Lung (tissue), 12 donors: Measurements from ENCODE around the gene FFAR3. TPM values are rescaled to one million over a fixed set of nuclear protein-coding genes. Genes with fewer than 3 reads are reported as not detected.
"Not testable (repeated sequence)": the region's sequence is repeated elsewhere in the genome, so short reads cannot be mapped to it uniquely, and the experiment has no call there.

Source experiments
- ATAC-seq: fragments of 200-7000 bp; cut with Tn5 transposase; one replicate; pipeline ENCODE4 v1.9.1; 2020; ENCODE audit warnings: moderate number of reproducible peaks; ENCODE audit not compliant: insufficient read depth, low FRiP score
- DNase-seq, 3 donors: peaks; one replicate each; pipeline ENCODE4 v3.0.0-alpha.2; 2013 to 2017
- H3K27ac ChIP-seq, 2 donors: one replicate each; pipeline ENCODE4 v1.5.1; 2013; ENCODE audit warnings: mild to moderate bottlenecking in 2 of 2, moderate library complexity in 2 of 2, control low read depth in 1 of 2, inconsistent platforms in 1 of 2, low read depth in 1 of 2, low read length in 1 of 2
- H3K27me3 ChIP-seq, 3 donors: one replicate each; pipeline ENCODE4 v1.5.1; 2013; ENCODE audit warnings: low read length in 2 of 3; ENCODE audit not compliant: control insufficient read depth in 3 of 3, insufficient read depth in 3 of 3
- H3K36me3 ChIP-seq, 4 donors: one replicate each; pipeline ENCODE4 v1.5.1; 2013; ENCODE audit warnings: low read length in 4 of 4, mild to moderate bottlenecking in 1 of 4, moderate library complexity in 1 of 4; ENCODE audit not compliant: control insufficient read depth in 4 of 4, insufficient read depth in 4 of 4
- H3K4me1 ChIP-seq, 5 donors: one replicate each; pipeline ENCODE4 v1.5.1; 2013; ENCODE audit warnings: low read length in 5 of 5, mild to moderate bottlenecking in 2 of 5, moderate library complexity in 1 of 5; ENCODE audit not compliant: control insufficient read depth in 5 of 5, insufficient read depth in 5 of 5
- H3K4me3 ChIP-seq: one replicate; pipeline ENCODE4 v1.5.1; 2013; ENCODE audit warnings: mild to moderate bottlenecking, control low read depth, moderate library complexity
- H3K9ac ChIP-seq, 2 donors: one replicate each; pipeline ENCODE4 v1.5.1; 2013; ENCODE audit warnings: low read length in 2 of 2, control low read depth in 1 of 2; ENCODE audit not compliant: insufficient read depth in 1 of 2
- H3K9me3 ChIP-seq, 4 donors: one replicate each; pipeline ENCODE4 v1.5.1; 2013; ENCODE audit warnings: low read length in 3 of 4, mild to moderate bottlenecking in 1 of 4, moderate library complexity in 1 of 4; ENCODE audit not compliant: control insufficient read depth in 4 of 4, insufficient read depth in 3 of 4
- WGBS, 2 donors: extraction: QIAGEN DNeasy Blood & Tissue Kit; methylation state at CpG; one replicate each; pipeline ENCODE4 v1.1.7; 2013; 5-methylcytosine and 5-hydroxymethylcytosine counted together
- polyA plus RNA-seq, 2 donors: library from polyadenylated mRNA; stranded (reverse); fragments of 200-250 nt; gene quantifications; one replicate each; pipeline ENCODE4 v1.2.1, GENCODE V29; 2013
- total RNA-seq, 2 donors: library from RNA; depleted of rRNA in 1 of 2; stranded (reverse); fragments of >200 nt in 1 of 2; gene quantifications; one replicate each; pipeline ENCODE4 v1.2.1, GENCODE V29; 2014 to 2021
- TF ChIP-seq, protein P1 (sequence below): IDR thresholded peaks from 2 replicates; pipeline ENCODE4 v1.5.1; 2012; ENCODE audit warnings: mild to moderate bottlenecking; ENCODE audit errors: control extremely low read depth, extremely low read depth
- donor health status: control.
- donor health status: control.
- donor health status: Bipolar disorder and iron deficiency.
- donor health status: healthy.
- donor health status: DM: yes; HTN: yes; CAD: no.

The FFAR3 gene
- total and polyA plus RNA-seq, 4 donors, result 0.06 to 20.9 (median 0.40) TPM

DNA sequence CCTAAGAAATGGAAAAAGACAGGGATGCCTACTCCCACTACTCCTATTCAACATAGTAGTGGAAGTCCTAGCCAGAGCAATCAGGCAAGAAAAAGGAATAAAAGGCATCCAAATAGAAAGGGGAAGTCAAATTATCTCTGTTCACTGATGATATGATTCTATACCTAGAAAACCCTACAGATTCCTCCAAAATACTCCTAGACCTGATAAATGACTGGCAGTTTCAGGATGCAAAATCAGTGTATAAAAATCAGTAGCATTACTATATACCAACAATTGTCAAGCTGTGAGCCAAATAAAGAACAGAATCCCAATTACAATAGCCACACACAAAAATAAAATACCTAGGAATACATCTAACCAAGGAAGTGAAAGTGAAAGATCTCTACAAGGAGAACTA is 11.3 kb downstream of the FFAR3 start:
- TF ChIP-seq, protein P1, sequence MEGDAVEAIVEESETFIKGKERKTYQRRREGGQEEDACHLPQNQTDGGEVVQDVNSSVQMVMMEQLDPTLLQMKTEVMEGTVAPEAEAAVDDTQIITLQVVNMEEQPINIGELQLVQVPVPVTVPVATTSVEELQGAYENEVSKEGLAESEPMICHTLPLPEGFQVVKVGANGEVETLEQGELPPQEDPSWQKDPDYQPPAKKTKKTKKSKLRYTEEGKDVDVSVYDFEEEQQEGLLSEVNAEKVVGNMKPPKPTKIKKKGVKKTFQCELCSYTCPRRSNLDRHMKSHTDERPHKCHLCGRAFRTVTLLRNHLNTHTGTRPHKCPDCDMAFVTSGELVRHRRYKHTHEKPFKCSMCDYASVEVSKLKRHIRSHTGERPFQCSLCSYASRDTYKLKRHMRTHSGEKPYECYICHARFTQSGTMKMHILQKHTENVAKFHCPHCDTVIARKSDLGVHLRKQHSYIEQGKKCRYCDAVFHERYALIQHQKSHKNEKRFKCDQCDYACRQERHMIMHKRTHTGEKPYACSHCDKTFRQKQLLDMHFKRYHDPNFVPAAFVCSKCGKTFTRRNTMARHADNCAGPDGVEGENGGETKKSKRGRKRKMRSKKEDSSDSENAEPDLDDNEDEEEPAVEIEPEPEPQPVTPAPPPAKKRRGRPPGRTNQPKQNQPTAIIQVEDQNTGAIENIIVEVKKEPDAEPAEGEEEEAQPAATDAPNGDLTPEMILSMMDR, result no peak
- Histone ChIP-seq H3K27ac (no peak overlapping the region), H3K36me3 (no peaks in the 10 kb centered on the region), H3K9ac (no peak overlapping the region), H3K27me3 (peaks cover 0 to 4% (median 0%) of the 10 kb centered on the region in 3 donors), H3K4me3 (no peak overlapping the region), H3K4me1 (no peaks in the 10 kb centered on the region), H3K9me3 (peaks cover 0 to 3% (median 0%) of the 10 kb centered on the region in 4 donors)
- DNase-seq (no peak), ATAC-seq (no peak)

DNA sequence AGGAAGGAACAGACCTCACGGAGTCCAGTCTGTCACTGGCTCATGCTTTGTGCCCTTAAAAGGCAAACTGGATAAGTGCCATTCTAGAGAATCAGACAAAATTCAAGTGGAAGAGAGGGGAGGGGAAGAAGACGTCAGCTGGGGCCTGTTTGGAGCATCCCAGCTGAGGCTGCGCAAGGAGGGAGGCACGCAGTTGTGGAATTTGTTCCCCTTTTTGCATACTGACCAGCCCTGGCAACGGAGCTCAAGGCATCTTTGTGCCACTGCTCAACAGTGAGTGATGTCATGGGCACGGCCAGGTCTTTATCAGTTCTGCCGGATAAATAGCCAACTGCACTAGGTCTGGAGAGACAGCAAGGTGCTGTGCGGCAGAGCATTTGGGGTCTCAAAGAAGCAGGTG is 12.5 kb downstream of the FFAR3 start, which contains the start of gene GPR42:
GPR42 (plus strand) TSS at position 347 of the 400 bp plus-strand sequence. CDS start 292 bp downstream, outside the sequence.
- Histone ChIP-seq H3K36me3 (no peaks in the 10 kb centered on the region), H3K4me1 (peaks cover 0 to under 1% (median 0%) of the 10 kb centered on the region in 5 donors), H3K27me3 (peaks cover 0 to 4% (median 0%) of the 10 kb centered on the region in 3 donors), H3K9ac (no peak within 1 kb of the TSS), H3K4me3 (no peak within 1 kb of the TSS), H3K27ac (no peak within 1 kb of the TSS), H3K9me3 (peaks cover 0 to 3% (median 0%) of the 10 kb centered on the region in 4 donors)
- ATAC-seq (no peak), DNase-seq (no peak)
- TF ChIP-seq, protein P1, result no peak
- WGBS, 2 donors, result 88% methylated on average over 7 of the region's 8 CpGs; no CpG with 5 or more reads in 1 of the 2 donors

DNA sequence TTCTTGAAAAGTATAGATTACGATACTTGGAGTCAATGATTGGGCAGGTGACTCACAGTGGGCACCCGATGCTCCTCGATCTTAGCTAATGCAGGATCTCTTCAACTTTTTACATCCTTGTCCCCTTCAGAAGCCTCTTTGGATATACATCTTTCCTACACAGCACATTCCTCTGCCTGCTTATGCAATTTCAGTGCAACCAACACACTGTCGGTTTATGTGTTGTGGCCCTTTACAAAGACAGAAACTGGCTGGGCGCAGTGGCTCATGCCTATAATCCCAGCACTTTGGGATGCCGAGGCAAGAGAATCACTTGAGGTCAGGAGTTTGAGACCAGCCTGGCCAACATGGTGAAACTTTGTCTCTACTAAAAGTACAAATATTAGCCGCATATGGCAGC is 15.2 kb downstream of the FFAR3 start:
- no peaks in the 10 kb centered on the region for H3K36me3 ChIP-seq
- no peak for ATAC-seq
- DNase-seq, result no peak
- no peak overlapping the region for H3K27ac ChIP-seq
- no peak overlapping the region for H3K4me3 ChIP-seq
- H3K4me1 ChIP-seq, result peaks cover 0 to 3% (median 0%) of the 10 kb centered on the region in 5 donors
- TF ChIP-seq, protein P1, result no peak
- 79 to 89% methylated on average over 7 of the region's 7 CpGs for WGBS, 2 donors
- no peak overlapping the region for H3K9ac ChIP-seq
- H3K27me3 ChIP-seq, result no peaks in the 10 kb centered on the region
- H3K9me3 ChIP-seq, result peaks cover 0 to 3% (median 0%) of the 10 kb centered on the region in 4 donors

DNA sequence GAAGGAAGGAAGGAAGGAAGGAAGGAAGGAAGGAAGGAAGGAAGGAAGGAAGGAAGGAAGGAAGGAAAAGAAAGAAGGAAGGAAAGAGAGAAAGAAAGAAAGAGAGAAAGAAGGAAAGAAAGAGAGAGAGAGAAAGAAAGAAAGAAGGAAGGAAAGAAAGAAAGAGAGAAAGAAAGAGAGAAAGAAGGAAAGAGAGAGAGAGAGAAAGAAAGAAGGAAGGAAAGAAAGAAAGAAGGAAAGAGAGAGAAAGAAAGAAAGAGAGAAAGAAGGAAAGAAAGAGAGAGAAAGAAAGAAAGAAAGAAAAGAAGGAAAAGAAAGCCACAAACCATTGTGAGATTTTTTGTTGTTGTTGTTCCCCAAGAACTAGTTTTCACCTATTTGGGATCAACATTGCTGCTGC is 15.8 kb downstream of the FFAR3 start:
- ATAC-seq, H3K36me3 ChIP-seq, H3K4me3 ChIP-seq, H3K27me3 ChIP-seq, DNase-seq, H3K9me3 ChIP-seq, H3K9ac ChIP-seq, H3K4me1 ChIP-seq, H3K27ac ChIP-seq: not testable (repeated sequence)
